Common myeloid progenitor, CD34-positive (primary cell): ENCODE results near the gene RYK.
"Not testable (repeated sequence)": the region's sequence is repeated elsewhere in the genome, so short reads cannot be mapped to it uniquely, and the experiment has no call there.

ENCODE experiments used
- CTCF ChIA-PET: fragments of 350-600 bp; sonication (Branson Sonifier 250); formaldehyde crosslinking; loops from one replicate; lab custom pipeline; 2021; ENCODE audit warnings: antibody characterized with exemption; lab: Charles Lee
- POLR2A ChIA-PET: fragments of 350-600 bp; sonication (Branson Sonifier 250); formaldehyde crosslinking; loops from one replicate; lab custom pipeline; 2021; ENCODE audit warnings: antibody characterized with exemption; lab: Charles Lee
- DNase-seq, 3 donors: peaks; one replicate each; pipeline versions ENCODE4 v3.0.0 to v3.0.0-alpha.2; 2013
- H3K27ac ChIP-seq, 2 experiments: 1 replicate in 1 of 2; 2 replicates in 1 of 2; pipeline ENCODE4 v1.7.0; 2013; ENCODE audit warnings: inconsistent platforms in 2 of 2, low read length in 2 of 2, mild to moderate bottlenecking in 2 of 2, low read depth in 1 of 2, moderate library complexity in 1 of 2; ENCODE audit not compliant: severe bottlenecking in 2 of 2, insufficient read depth in 1 of 2, poor library complexity in 1 of 2
- H3K27me3 ChIP-seq, 5 experiments: replicated peaks in 2 of 5; 1 replicate in 3 of 5; 2 replicates in 2 of 5; pipeline versions ENCODE4 v1.6.1 to v1.7.0; 2013; ENCODE audit warnings: low read length in 4 of 5, mild to moderate bottlenecking in 2 of 5, moderate library complexity in 2 of 5, inconsistent platforms in 1 of 5; ENCODE audit not compliant: insufficient read depth in 5 of 5, control insufficient read depth in 4 of 5
- H3K36me3 ChIP-seq, 4 experiments: 1 replicate in 2 of 4; 2 replicates in 2 of 4; pipeline versions ENCODE4 v1.6.1 to v1.7.0; 2013; ENCODE audit warnings: low read length in 3 of 4, control low read depth in 1 of 4, mild to moderate bottlenecking in 1 of 4; ENCODE audit not compliant: control insufficient read depth in 4 of 4, insufficient read depth in 4 of 4
- H3K4me1 ChIP-seq, 4 experiments: 1 replicate in 3 of 4; 2 replicates in 1 of 4; pipeline versions ENCODE4 v1.6.1 to v1.7.1; 2013; ENCODE audit warnings: low read length in 3 of 4, mild to moderate bottlenecking in 3 of 4, control low read depth in 1 of 4, inconsistent platforms in 1 of 4, moderate library complexity in 1 of 4; ENCODE audit not compliant: control insufficient read depth in 4 of 4, insufficient read depth in 4 of 4; ENCODE audit errors: control extremely low read depth in 1 of 4
- H3K4me3 ChIP-seq, 7 experiments: 1 replicate in 4 of 7; 2 replicates in 3 of 7; pipeline versions ENCODE4 v1.5.1 to v1.7.0; 2013; ENCODE audit warnings: mild to moderate bottlenecking in 7 of 7, low read length in 6 of 7, moderate library complexity in 6 of 7, inconsistent platforms in 2 of 7, low read depth in 2 of 7, control low read depth in 1 of 7; ENCODE audit not compliant: insufficient read depth in 4 of 7, control insufficient read depth in 1 of 7; ENCODE audit errors: extremely low read depth in 1 of 7
- H3K9me3 ChIP-seq, 5 experiments: 1 replicate in 4 of 5; 2 replicates in 1 of 5; pipeline versions ENCODE4 v1.6.1 to v1.7.1; 2013; ENCODE audit warnings: low read length in 4 of 5, mild to moderate bottlenecking in 2 of 5, inconsistent platforms in 1 of 5, low read depth in 1 of 5, moderate library complexity in 1 of 5; ENCODE audit not compliant: control insufficient read depth in 4 of 5, insufficient read depth in 2 of 5; ENCODE audit errors: control extremely low read depth in 1 of 5
- WGBS: methylation state at CpG from one replicate; pipeline ENCODE4 v1.1.5; 2013; ENCODE audit not compliant: insufficient coverage; 5-methylcytosine and 5-hydroxymethylcytosine counted together

Gene RYK

DNA sequence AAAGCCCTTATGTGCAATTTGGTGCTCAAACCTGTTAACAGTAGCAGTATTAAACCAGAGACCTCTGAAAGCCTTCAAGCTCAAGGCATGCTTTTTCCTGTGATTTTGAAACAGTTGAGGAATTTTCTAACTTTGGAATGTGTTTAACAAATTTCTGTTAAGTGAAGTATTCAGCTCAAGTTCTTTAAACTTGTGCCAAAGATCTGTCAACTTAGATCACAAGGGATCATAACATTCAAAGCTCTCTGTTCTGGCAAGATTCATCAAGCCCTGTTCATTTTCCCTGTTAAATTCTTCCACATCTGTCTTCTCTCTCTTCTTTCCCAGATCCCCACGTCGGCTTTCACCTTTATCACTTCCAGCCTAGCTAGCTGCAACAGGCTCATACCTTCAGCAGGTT lies 28.8 kb upstream of the RYK start:
- Histone ChIP-seq H3K9me3 (no peaks in the 10 kb centered on the region), H3K36me3 (no peaks in the 10 kb centered on the region), H3K27ac (no peak overlapping the region), H3K4me3 (no peak overlapping the region), H3K27me3 (peaks cover 0 to 11% (median 0%) of the 10 kb centered on the region in 5 experiments), H3K4me1 (no peaks in the 10 kb centered on the region)
- ChIA-PET CTCF (interaction anchor here (1.1 kb wide), 1 partner anchor 22 kb away, joined by 3 read pairs; no protein-coding TSS in a partner anchor), POLR2A (no interaction called here)
- WGBS: 100% methylated on average over 2 of the region's 2 CpGs
- no peak for DNase-seq

DNA sequence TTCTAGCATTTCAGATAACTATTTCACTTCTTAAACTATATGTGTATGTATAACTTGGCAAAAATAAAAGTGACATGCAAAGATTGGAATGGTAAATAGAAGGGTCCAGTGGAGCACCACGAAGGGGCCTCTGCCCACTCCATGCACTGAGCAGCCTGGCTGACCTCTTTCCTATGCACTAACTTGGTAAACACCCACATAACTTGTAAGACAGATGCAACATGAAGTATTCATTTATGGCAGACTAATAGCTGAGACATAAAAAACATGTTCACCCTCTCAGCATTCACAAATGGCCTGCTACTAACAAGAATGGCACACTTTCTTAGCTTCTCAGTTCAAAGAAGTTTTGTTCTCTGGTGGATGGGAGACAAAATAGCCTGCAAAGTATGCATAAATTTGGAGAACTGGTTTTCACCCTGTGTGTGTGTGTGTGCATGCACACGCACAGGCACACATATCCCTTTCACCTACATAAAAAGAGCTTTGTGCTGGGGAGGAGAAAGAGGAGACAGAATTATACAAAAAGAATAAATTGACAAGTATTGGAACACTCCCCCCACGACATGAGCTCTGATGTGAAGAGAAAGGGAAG lies 26.5 kb upstream of the RYK start:
- DNase-seq: no peak
- Histone ChIP-seq H3K36me3 (no peaks in the 10 kb centered on the region), H3K27me3 (peaks cover 0 to 12% (median 0%) of the 10 kb centered on the region in 5 experiments), H3K4me1 (no peaks in the 10 kb centered on the region), H3K27ac (no peak overlapping the region), H3K4me3 (no peak overlapping the region), H3K9me3 (no peaks in the 10 kb centered on the region)
- WGBS: 83% methylated on average over 1 of the region's 3 CpGs
- ChIA-PET POLR2A (no interaction called here), CTCF (interaction anchor here (0.8 to 2.1 kb wide), 4 partner anchors 9 to 46 kb away, joined by 3 to 6 read pairs (median 4); no protein-coding TSS in a partner anchor)

DNA sequence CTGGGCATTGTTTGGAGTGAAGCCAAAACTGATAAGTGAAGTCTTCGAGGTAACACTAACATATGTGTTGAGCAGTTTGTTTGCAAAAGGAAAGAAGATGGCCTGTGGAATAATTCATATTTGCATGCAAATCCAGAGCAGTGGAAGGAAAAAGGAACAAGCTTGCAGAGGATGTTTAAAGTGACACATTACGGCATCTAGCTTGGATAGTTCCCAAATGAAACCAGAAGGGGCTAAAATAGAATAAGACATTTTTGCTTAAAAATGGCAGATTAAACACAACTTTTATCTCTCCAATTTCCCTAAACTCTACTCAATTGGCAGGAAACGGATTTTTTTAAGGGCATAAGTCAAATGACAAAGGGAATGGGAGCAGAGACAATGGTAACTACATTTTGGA lies 25.4 kb upstream of the RYK start:
- no peak for DNase-seq
- ChIA-PET POLR2A (no interaction called here), CTCF (no interaction called here)
- Histone ChIP-seq H3K4me1 (no peaks in the 10 kb centered on the region), H3K9me3 (no peaks in the 10 kb centered on the region), H3K4me3 (no peak overlapping the region), H3K27me3 (peaks cover 0 to 12% (median 0%) of the 10 kb centered on the region in 5 experiments), H3K36me3 (no peaks in the 10 kb centered on the region), H3K27ac (no peak overlapping the region)
- 78% methylated on average over 2 of the region's 3 CpGs for WGBS

DNA sequence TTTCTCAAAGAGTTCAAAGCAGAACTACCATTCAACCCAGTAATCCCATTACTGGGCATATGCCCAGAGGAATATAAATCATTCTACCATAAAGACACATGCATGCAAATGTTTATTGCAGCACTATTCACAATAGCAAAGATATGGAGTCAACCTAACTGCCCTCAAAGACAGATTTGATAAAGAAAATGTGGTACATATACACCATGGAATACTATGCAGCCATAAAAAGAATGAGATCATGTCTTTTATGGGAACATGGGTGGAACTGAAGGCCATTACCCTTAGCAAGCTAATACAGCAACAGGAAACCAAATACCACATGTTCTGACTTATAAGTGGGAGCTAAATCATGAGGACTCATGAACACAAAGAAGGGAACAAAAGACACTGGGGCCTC lies 24.5 kb upstream of the RYK start:
- H3K9me3 ChIP-seq, H3K4me3 ChIP-seq, DNase-seq, H3K4me1 ChIP-seq, H3K27ac ChIP-seq, H3K36me3 ChIP-seq: not testable (repeated sequence)
- ChIA-PET CTCF (interaction anchor here (1.0 to 1.7 kb wide), 2 partner anchors 11 to 12 kb away, joined by 3 to 4 read pairs; no protein-coding TSS in a partner anchor), POLR2A (interaction anchor here (0.6 kb wide), 1 partner anchor 1728 kb away, joined by 3 read pairs; no protein-coding TSS in a partner anchor)
- H3K27me3 ChIP-seq: peaks cover 0 to 10% (median 0%) of the 10 kb centered on the region in 5 experiments

DNA sequence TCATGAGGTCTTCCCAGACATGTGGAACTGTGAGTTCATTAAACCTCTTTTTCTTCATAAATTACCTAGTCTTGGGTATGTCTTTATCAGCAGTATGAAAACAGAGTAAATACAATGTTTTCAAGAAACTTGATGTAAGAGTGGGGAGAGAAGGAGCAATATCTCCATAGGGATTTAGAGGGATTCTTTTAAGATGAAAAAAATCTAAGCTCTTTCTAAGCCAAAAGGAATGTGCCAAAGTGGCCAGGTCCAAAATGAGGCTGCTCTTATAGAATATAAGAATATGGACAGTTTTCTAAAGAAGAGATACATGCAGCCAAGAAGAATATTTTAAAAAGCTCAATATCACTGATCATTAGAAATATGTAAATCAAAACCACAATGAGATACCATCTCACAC lies 23.9 kb upstream of the RYK start:
- no peak for DNase-seq
- CTCF ChIA-PET: interaction anchor here (1.0 to 1.7 kb wide), 2 partner anchors 11 to 12 kb away, joined by 3 to 4 read pairs; no protein-coding TSS in a partner anchor
- POLR2A ChIA-PET: interaction anchor here (0.6 kb wide), 1 partner anchor 1729 kb away, joined by 3 read pairs; no protein-coding TSS in a partner anchor

DNA sequence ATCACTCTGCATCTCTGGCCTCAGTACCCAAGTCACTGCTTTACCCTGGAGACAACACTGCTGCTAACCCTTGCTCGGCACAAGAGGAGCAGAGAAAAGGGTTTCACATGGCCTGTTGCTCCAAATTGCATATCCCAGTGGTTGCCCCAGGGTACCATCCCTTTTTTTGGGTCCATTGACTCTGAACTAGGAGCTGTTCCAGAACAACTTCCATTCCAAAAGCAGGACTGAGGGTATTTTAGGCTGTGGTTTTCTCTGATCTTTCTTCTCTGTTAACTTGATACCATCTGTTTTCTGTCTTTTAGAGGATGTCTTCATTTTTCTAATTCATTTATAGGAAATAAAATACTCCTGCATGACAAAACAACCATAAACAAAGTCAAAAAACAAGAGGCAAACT lies 17.3 kb upstream of the RYK start:
- POLR2A ChIA-PET: no interaction called here
- Histone ChIP-seq H3K9me3 (peaks cover 0 to 5% (median 0%) of the 10 kb centered on the region in 5 experiments), H3K4me3 (no peak overlapping the region), H3K27ac (no peak overlapping the region), H3K36me3 (no peaks in the 10 kb centered on the region), H3K4me1 (no peaks in the 10 kb centered on the region), H3K27me3 (peaks cover 0 to 7% (median 0%) of the 10 kb centered on the region in 5 experiments)
- 100% methylated on average over 1 of the region's 1 CpG for WGBS
- CTCF ChIA-PET: no interaction called here
- DNase-seq: no peak

More for the DNA sequence above, 23.9 kb upstream of the RYK start:
- no peak overlapping the region for H3K4me3 ChIP-seq
- no peak overlapping the region for H3K27ac ChIP-seq
- H3K4me1 ChIP-seq: no peaks in the 10 kb centered on the region
- H3K27me3 ChIP-seq: peaks cover 0 to 11% (median 0%) of the 10 kb centered on the region in 5 experiments
- no peaks in the 10 kb centered on the region for H3K36me3 ChIP-seq
- no peaks in the 10 kb centered on the region for H3K9me3 ChIP-seq

DNA sequence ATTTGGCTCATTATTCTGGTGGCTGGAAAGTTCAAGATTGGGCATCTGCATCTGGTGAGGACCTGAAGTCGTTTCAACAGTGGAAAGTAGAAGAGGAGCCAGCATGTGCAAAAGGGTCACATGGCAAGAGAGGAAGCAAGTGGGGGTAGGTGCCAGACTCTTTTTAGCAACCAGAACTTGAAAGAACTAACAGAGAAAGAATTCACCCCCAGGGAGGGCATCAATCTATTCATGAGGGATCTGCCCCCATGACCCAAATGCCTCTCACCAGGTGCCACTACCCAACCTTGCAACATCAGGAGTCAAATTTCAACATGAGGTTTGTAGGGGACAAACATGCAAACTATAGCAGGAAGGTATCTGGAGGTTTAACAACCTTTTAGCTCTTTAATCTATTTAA lies 10.3 kb upstream of the RYK start:
- H3K36me3 ChIP-seq: no peaks in the 10 kb centered on the region
- no peak for DNase-seq
- no peak overlapping the region for H3K27ac ChIP-seq
- H3K4me3 ChIP-seq: no peak overlapping the region
- CTCF ChIA-PET: no interaction called here
- POLR2A ChIA-PET: no interaction called here
- 45% methylated on average over 1 of the region's 1 CpG for WGBS
- H3K4me1 ChIP-seq: no peaks in the 10 kb centered on the region
- peaks cover 0 to 4% (median 0%) of the 10 kb centered on the region in 5 experiments for H3K9me3 ChIP-seq
- H3K27me3 ChIP-seq: no peaks in the 10 kb centered on the region
